Stimulated activated CD8-positive, alpha-beta memory T cell treated with anti-CD3 and anti-CD28 coated beads, Interleukin-12 subunit alpha, Interleukin-12 subunit beta, amount 100 ng/mL, for 4 hours (primary cell): Measurements from ENCODE around the gene PRSS38.

Experiments used
- DNase-seq: peaks from one replicate; pipeline ENCODE4 v3.0.0-alpha.2; 2020; ENCODE audit warnings: low read depth

Gene PRSS38

DNA sequence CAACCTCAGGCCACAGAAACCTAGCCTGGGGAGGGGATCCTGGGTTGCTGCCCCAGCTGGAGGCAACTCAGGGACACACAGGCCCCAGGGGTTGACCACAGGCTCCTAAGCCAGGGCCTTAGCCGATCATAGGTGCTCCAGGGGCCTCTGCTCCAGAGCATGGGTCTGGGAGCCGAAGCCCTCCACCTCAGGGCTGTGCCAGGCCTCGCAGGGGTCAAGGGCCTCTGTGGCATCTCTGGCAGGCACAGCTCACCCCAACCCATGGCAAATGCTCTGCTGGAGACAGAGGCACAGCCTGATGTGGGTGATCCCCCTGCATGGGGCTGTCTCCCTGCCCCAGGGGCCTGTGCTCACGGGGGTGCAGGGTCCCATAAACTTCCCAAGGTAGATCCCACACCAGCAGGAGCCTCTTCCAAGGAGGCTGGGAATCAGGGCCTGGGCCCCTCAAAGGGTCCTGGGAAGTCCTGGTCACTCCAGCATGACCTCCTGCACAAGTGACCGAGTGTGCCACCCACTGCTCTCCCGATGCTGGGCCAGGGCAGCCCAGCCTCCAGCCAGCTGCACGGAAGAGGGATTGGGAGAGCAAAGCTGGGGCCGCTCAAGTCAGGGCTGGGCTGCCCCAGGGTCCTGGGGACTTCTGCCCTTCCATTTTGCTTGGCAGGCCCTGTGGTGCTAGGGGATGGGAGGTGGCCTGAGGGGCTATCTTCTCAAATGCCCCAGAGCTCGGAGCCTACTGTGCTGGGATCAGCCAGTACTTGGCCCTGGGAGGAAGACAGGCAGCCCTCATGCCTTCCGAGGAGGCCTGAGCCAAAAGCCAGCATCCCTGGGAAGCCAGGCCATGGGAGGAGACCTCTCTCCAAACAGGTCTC lies 22.2 kb upstream of the PRSS38 start:
- no peak for DNase-seq

DNA sequence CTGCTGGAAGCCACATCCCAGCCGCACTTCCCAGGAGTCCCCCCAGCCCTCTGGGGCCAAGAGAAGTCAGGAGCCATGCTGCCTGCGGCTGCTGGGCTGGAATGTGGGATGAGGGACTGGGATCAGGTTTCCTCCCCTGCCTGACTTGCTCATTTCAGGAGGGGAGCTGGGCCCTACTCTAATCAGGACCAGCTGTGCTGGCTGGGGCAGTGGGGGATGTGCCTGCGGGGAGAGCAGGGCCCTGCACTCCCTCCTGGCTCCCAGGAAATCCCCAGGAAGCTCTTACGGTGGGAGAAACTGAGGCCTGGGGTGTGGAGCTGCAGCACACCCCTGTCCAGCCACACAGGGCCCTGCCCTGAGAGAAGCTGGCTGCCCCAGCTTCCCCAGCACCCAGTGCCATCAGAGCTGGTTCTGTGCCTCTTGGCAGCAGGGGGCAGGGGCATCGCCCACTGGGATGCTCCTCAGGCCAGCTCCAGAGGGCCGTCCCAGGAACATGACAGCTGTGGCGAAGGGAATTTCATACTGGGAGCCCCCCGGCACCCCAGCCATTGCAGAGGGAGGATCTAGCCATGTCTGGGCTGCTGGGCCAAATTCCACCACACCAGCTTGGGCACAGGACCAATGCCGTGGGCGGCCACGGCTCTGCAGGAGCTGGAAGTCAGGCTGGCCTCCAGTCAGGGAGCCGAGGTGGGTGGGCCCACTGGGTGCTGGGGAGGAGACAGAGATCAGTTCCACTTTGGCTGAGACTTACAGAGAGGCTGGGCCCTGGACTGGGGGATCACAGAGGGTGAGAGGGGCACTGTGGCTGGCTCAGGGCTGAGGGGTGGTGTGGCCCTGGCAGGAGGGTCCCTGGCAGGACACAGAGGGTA lies 21.3 kb upstream of the PRSS38 start:
- no peak for DNase-seq

DNA sequence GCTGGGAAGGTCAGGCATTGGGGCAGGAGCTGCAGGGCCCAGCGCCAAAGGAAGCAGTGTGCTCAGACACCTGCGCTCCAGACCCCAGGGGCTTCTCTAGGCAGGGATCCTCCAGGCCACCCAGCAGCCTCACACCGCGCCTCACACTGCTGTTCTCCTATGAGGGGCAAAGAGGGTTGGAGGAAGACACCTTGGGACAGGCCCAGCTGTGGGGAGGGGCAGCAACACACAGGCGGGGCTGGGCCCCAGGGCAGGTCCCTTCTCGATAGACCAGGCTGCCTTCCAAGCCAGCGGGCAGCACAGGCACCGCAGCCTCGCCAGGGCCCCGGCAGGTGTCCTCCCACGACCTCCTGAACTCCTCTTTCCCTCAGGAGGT lies 20.7 kb upstream of the PRSS38 start:
- DNase-seq: no peak

DNA sequence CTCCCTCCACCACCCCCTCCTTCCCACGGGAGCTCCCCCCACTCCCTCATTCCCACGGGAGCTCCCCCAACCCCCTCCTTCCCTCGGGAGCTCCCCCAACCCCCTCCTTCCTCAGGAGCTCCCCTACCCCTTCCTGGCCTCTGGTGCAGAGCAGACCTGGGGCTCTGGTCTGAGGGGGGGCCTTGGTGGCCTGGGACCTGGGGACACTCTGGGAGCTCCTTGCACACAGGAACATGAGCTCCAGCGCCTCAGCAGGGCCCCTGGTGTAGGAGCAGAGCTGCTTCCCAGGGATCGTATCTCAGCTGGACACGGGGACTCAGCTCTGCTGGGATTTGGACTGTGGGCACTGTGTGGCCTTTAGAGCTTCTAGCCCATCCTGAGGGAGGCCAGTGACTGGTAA lies 19.7 kb upstream of the PRSS38 start:
- no peak for DNase-seq

DNA sequence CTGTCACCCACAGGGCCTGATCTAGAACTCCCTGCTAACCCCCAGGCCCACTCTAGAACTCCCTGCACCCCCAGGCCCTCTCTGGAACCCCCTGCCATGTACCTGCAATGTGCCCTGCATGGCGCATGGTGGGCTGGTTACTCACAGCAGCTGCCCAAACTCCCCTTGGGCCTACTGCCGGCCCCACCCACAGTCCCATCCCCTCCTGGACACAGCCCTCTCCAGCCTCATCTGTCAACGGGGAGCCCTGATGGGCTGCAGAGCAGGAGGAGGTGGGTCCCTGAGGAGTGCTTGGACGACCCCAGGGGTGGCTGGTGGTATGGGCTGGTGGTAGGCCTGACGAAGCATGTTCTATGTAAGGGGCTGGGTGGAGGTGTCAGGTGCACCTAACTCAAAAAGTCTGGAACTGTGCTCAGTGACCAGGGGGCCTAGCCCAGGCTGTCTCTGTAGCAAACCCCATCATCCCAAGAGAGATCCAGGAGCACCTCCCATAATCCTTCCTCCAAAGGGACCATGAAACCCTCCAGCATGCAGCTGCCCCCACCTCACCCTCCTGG lies 19.0 kb upstream of the PRSS38 start:
- no peak for DNase-seq

DNA sequence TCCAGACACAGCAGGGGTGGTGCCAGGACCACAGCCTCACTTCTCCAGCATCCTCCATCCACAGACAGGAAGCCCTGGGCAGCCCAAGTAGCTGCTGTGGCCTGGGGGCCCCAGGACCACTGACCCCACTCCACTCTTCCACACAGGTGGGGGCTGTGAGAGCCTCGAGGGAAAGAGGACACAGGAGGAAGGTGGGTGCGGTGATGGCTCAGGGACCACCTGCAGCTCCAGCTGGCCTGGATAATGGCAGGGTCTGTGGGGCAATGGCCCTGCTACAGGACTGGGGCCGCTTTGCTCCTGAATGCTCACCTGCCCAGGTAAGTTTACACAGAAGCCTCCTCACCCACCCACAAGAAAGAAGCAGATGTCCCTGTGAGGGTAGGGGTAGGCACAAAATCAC lies 18.3 kb upstream of the PRSS38 start:
- DNase-seq: no peak

DNA sequence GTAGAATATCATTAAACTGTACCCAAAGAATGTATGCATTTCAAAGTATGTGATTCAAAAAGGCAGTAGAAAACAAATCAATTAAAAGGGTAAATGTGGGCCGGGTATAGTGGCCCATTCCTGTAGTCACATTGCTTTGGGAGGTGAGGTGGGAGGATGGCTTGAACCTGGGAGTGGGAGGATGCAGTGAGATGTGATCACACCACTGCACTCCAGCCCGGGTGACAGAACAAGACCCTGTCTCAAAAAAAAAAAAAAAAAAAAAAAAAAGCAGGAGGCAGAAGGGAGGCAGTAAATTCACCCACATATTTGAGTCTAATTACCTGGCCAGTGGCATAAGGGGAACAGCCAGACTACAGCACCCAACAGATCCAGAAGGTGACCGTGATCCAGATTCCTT lies 17.9 kb upstream of the PRSS38 start:
- no peak for DNase-seq

DNA sequence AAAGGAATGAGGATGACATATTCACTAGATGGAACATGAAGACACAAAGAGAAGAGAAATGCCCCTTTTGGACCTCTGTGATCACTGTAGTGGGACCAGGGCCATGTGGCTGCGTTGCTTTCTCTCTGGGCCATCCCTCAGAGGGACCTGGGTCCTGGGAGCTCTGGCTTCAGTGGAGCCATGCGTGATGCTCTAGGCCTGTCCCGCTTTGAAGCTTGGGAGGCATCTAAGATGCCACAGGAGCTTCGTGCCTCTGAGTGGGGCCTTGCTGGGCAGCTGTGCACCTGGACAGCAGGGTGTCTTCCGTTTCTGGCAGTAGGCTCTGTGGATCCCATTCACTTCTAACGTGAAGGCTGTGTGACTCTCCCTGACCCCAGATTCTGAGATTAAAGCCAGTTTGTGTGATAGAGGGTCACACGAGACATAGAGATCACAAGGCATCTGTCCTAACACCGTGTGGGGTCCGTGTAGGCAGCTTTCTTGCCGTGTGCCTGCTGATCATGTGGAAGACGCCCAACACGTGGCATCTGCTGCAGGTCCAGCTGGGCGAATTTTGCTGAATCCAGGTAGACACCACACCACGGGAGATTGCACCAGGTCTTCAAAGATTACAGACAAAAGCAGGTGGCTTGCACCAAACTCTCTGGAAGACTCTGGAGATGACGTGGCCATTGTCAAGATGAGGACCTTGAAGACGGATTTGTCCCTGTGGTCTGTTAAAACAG lies 17.2 kb upstream of the PRSS38 start:
- no peak for DNase-seq

DNA sequence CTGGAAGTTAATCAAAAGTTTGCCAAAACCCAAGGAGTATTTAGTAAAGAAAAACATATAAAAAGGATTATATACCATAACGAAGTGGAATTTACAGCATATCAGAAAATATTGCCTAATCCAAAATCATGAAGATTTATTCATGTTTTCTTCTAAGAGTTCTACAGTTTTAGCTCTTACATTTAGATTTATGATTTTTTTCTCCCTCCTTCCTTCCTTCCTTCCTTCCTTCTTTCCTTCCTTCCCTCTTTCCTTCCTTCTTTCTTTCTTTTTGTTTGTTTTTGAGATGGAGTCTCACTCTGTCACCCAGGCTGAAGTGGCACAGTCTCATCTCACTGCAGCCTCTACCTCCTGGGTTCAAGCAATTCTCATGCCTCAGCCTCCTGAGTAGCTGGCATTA lies 15.7 kb upstream of the PRSS38 start:
- DNase-seq: no peak

DNA sequence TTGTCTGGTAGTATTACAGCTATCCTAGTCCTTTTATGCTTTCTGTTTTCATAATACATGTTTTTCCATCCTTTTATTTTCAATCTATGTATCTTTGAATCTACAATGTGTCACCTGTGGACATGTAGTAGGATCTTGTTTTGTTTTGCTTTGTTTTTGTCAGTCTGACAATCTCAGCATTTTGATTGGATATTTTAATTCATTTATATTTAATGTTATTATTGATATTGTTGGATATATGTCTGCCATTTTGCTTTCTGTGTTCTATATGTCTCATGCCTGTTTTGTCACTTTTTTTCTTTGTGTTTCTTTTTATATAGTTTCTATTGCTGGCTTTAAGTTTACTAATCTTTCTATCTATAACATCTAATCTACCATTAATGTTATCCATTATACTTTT lies 11.5 kb upstream of the PRSS38 start:
- no peak for DNase-seq

DNA sequence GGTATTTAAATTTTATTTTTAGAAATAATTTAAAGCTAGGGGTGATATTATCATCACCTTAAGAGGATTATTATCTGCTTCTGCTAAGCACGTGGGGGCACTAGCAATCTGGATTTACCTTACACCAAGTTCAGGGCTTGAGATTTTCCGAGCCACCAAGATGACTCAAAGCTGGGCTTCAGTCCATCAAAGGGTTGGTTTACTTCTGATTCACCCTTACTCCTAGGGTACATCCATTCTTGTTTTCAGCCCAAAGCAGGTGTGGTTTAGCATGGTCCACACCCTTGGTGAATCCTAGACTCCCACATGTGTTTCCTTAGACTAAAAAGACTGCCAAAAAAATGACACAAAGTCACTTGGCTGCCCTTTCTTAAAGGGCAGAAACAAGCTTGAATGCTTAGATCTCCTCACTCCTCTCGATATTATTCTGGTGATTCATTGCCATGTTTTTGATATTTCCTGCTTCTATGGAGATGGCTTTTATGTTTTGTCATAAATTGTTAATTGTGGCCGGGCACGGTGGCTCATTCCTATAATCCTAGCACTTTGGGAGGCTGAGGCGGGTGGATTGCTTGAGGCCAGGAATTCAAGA lies 9.8 kb upstream of the PRSS38 start:
- DNase-seq: no peak

DNA sequence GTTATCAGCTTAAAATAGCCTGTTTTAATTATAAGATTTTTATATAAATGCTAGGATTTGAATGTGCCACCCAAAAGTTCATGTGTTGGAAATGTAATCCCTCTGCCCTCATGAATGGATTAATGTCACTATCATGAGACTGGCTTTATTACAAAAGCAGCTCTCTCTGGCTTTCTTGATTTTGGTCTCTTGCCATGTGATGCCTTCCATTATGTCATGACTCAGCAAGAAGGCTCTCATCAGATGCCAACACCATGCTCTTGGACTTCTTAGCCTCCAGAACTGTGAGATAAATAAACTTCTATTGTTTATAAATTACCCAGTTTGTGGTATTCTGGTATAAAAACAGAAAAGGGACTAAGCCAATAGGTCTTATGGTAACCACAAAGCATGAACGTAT lies 6.9 kb upstream of the PRSS38 start:
- DNase-seq: no peak

DNA sequence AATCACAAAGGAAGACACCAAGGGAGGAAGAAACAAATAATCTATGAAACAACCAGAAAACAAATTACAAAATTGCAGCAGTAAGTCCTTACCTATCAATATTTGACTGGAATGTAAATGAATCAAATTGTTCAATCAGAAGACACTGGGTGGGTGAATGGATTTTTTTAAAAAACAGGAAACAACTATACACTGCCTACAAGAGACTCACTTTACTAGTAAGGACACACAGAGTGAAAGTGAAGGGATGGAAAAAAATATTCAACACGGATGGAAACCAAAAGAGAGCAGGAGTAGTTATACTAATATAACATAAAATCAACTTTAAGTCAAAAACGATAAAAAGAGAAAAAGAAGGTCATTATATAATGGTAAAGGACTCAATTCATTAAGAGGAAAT lies 6.4 kb upstream of the PRSS38 start:
- no peak for DNase-seq

DNA sequence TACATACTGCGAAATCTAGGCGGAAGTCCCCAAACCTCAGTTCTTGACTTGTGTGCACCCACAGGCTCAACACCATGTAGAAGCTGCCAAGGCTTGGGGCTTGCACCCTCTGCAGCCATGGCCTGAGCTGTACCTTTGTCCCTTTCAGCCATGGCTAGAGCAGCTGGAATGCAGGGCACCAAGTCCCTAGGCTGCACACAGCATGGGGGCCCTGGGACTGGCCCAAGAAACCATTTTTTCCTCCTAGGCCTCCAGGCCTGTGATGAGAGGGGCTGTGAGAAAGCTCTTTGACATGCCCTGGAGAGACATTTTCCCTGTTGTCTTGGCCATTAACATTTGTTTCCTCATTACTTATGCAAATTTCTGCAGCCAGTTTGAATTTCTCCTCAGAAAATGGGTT lies 1.5 kb upstream of the PRSS38 start:
- no peak for DNase-seq

DNA sequence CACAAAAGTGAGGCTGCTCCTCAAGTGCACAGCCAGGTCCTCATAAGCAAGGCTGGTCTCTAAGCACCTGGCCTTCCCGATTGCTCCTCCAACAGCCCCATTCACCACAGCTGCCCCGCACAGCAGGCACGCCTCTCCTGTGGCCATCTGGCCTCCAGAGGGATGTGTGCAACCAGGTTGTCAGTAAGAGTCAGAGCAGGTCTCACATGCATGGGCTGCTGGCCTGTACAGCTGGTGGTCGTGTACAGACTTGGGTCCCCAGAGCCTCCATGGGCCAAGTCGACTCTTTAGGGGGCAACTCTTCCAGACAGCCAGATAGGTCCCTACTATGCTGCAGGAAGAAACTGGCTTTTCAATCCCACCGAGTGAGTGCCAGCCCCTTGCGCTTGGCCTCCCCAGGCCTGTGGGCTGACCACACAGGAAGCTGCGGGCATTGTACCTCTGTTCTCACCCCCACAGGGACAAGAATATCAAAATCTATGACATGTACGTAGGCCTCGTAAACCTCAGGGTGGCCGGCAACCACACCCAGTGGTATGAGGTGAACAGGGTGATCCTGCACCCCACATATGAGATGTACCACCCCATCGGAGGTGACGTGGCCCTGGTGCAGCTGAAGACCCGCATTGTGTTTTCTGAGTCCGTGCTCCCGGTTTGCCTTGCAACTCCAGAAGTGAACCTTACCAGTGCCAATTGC lies 1.4 kb downstream of the PRSS38 start:
- DNase-seq: no peak

DNA sequence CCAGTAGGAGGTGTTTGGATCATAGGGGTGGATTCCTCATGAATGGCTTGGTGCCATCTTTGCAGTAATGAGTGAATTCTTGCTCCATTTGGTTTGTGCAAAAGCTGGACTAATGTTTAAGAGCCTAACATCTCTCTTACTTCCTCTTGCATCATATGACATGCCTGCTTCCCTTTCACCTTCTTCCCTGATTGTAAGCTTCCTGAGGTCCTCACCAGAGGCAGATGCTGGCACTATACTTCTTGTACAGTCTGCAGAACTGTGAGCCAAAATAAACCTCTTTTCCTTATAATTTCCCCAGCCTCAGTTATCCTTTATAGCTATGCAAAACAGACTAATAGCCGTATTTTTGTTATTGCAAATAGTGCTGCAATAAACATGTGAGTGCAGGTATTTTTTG lies 8.1 kb downstream of the PRSS38 start:
- DNase-seq: no peak

DNA sequence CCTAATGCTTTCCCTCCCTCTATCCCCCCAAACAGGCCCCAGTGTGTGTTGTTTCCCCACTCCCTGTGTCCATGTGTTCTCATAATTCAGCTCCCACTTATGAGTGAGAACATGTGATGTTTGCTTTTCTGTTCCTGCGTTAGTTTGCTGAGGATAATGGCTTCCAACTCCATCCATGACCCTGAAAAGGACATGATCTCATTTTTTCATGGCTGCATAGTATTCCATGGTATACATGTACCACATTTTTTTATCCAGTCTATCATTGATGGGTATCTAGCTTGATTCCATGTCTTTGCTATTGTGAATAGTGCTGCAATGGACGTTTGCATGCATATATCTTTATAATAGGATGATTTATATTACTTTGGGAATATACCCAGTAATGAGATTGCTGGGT lies 8.7 kb downstream of the PRSS38 start:
- no peak for DNase-seq

DNA sequence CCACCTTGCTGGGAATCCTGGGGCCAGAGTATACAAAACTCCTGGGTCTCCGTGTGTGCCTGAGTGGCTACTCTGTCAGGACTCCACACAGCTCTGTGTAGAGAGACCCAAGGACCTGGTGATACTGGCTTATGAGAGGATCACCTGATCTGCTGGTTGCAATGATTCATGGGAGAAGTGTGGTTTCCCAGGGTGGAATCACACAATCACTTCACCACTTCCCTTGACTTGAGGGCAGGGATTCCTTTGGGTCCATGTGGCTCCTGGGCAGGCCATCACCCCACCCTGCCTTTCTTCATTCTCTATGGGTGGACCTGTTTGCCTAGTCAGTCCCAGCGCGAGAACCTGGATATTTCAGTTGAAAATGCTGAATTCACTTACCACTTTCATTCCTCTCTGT lies 13.3 kb downstream of the PRSS38 start:
- no peak for DNase-seq

DNA sequence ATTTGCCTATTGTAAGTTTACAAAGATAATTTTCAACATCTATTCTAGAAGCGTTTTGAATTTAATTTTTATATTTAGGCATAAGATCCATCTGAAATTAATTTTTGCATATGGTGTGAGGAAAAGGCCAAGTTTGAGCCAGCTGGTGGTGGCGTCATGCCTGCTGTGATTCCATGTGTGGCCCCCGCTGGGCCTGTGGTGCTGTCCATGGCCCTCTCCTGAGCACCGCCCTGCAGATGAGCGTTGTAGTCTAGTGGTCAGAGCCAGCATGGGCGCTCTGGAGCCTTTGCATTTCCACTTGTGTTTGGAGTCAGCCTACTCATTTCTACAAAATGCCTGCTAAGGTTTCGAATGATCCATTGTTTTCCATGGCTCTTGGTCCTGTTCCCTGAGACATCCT lies 22.7 kb downstream of the PRSS38 start:
- no peak for DNase-seq

DNA sequence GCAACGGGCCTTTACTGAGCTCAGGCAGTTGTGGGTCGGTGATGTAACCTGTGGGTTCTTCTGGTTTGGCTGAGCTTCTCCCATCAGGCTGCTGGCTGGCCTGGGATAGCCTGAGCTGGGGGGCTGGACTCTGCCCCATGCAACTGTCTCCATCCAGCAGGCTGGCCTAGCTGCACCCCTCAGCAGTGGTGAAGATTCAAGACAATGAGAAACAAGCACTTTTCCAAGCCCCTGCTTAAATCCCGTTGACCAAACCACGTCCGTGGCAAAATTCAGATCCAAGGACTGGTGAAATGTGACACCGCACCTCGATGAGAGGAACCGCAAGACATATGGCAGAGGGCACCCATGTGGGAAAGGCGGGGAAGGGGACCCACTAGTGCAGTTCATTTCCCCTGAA lies 25.6 kb downstream of the PRSS38 start:
- no peak for DNase-seq
